Astrocyte (in vitro differentiated cells and primary cell): ENCODE measurements around the gene LRRC28. TPM values are rescaled to one million over a fixed set of nuclear protein-coding genes. Genes with fewer than 3 reads are reported as not detected.

Experiments
- DNase-seq: peaks from one replicate; pipeline ENCODE4 v3.0.0-alpha.2; 2010; ENCODE audit warnings: low read depth
- FAIRE-seq: peaks from 2 replicates; lab custom pipeline; 2011; peaks lifted over from hg19 to GRCh38; lab: Jason Lieb, UNC
- H2AFZ ChIP-seq: 2 replicates; pipeline ENCODE4 v1.6.0; 2012; ENCODE audit warnings: low read depth, low read length, inconsistent platforms
- H3K27ac ChIP-seq: 2 replicates; pipeline ENCODE4 v1.5.1; 2011; ENCODE audit warnings: low read depth, low read length, inconsistent platforms
- H3K27me3 ChIP-seq: 2 replicates; pipeline ENCODE4 v1.6.0; 2011; ENCODE audit warnings: low read length, inconsistent platforms; ENCODE audit not compliant: insufficient read depth
- H3K36me3 ChIP-seq: 2 replicates; pipeline ENCODE4 v1.5.1; 2011; ENCODE audit warnings: low read length, inconsistent platforms; ENCODE audit not compliant: insufficient read depth
- H3K4me1 ChIP-seq: 2 replicates; pipeline ENCODE4 v1.5.1; 2011; ENCODE audit warnings: low read length, inconsistent platforms; ENCODE audit not compliant: insufficient read depth
- H3K4me2 ChIP-seq: 2 replicates; pipeline ENCODE4 v1.6.0; 2012; ENCODE audit warnings: low read length, inconsistent platforms
- H3K4me3 ChIP-seq: 2 replicates; pipeline ENCODE4 v1.5.1; 2011; ENCODE audit warnings: low read depth, mild to moderate bottlenecking, low read length, inconsistent platforms; ENCODE audit not compliant: insufficient read depth
- H3K79me2 ChIP-seq: 2 replicates; pipeline ENCODE4 v1.6.0; 2012; ENCODE audit warnings: mild to moderate bottlenecking, low read length, inconsistent platforms; ENCODE audit not compliant: insufficient read depth
- H3K9ac ChIP-seq: 2 replicates; pipeline ENCODE4 v1.6.0; 2012; ENCODE audit warnings: mild to moderate bottlenecking, low read length, inconsistent platforms
- H3K9me3 ChIP-seq: 2 replicates; pipeline ENCODE4 v1.5.1; 2012; ENCODE audit warnings: low read depth, mild to moderate bottlenecking, low read length, inconsistent platforms; ENCODE audit not compliant: insufficient read depth
- H4K20me1 ChIP-seq: 2 replicates; pipeline ENCODE4 v1.6.0; 2012; ENCODE audit warnings: low read length, inconsistent platforms; ENCODE audit not compliant: insufficient read depth
- H3K27ac Mint-ChIP-seq: one replicate; pipeline ENCODE4 v1.8.0; 2021; ENCODE audit warnings: mild to moderate bottlenecking, mixed read lengths; ENCODE audit not compliant: unreplicated experiment
- H3K27me3 Mint-ChIP-seq: one replicate; pipeline ENCODE4 v1.8.0; 2021; ENCODE audit warnings: low read depth, mixed read lengths; ENCODE audit not compliant: unreplicated experiment
- H3K36me3 Mint-ChIP-seq: one replicate; pipeline ENCODE4 v1.8.0; 2021; ENCODE audit warnings: low read depth, mixed read lengths; ENCODE audit not compliant: unreplicated experiment
- H3K4me1 Mint-ChIP-seq: one replicate; pipeline ENCODE4 v1.8.0; 2021; ENCODE audit warnings: low read depth, mixed read lengths; ENCODE audit not compliant: unreplicated experiment
- H3K4me3 Mint-ChIP-seq: one replicate; pipeline ENCODE4 v1.8.0; 2021; ENCODE audit warnings: mild to moderate bottlenecking, moderate library complexity, mixed read lengths; ENCODE audit not compliant: unreplicated experiment
- H3K9me3 Mint-ChIP-seq: one replicate; pipeline ENCODE4 v1.8.0; 2021; ENCODE audit warnings: mild to moderate bottlenecking, mixed read lengths; ENCODE audit not compliant: unreplicated experiment
- EZH2 ChIP-seq: IDR thresholded peaks from 2 replicates; pipeline ENCODE4 v1.6.1; 2012; ENCODE audit warnings: mild to moderate bottlenecking, low read length, inconsistent platforms; ENCODE audit not compliant: insufficient read depth
- total RNA-seq: library from RNA; stranded (reverse); gene quantifications from 2 replicates; pipeline ENCODE4 v1.2.1, GENCODE V29; 2021
- TF ChIP-seq, protein P1 (sequence below): IDR thresholded peaks from 2 replicates; pipeline ENCODE4 v1.5.1; 2011; ENCODE audit warnings: low read depth, mild to moderate bottlenecking, inconsistent platforms, low read length, moderate library complexity; ENCODE audit not compliant: insufficient read depth

Gene LRRC28
- total RNA-seq, 1 donor from 2014 or later, result 28.1 TPM

DNA sequence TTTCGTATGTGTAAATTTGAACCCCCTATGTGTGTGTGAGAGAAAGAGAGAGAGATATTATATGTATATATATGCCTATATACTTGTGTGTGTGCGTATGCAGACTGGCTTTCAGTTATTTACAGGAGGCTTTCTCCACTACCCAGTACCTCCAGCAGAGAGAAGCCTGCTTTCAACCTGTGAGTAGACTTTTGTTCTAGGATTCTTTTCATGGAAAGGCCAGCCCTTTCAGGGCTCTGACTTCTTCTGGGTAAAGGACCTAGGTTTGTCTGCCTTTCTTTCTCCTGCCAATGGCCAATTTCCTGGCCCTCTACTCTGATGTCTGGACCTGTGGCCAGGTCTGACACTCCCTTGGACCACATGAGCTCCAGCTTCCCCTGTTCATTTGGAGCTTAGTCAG lies 23.8 kb downstream of the LRRC28 start:
- Histone ChIP-seq H2AFZ (no peak overlapping the region), H4K20me1 (peaks cover 2% of the 10 kb centered on the region), H3K4me3 (no peak overlapping the region), H3K9me3 (no peaks in the 10 kb centered on the region), H3K27ac (no peak overlapping the region), H3K36me3 (no peaks in the 10 kb centered on the region), H3K4me1 (no peaks in the 10 kb centered on the region), H3K79me2 (no peaks in the 10 kb centered on the region), H3K4me2 (no peak overlapping the region), H3K27me3 (no peaks in the 10 kb centered on the region), H3K9ac (no peak overlapping the region)
- FAIRE-seq, result no peak
- Mint-ChIP-seq H3K36me3 (peaks cover 4% of the 10 kb centered on the region), H3K27me3 (no peaks in the 10 kb centered on the region), H3K4me3 (no peak overlapping the region), H3K9me3 (no peaks in the 10 kb centered on the region), H3K4me1 (no peaks in the 10 kb centered on the region), H3K27ac (no peak overlapping the region)
- TF ChIP-seq, protein P1, sequence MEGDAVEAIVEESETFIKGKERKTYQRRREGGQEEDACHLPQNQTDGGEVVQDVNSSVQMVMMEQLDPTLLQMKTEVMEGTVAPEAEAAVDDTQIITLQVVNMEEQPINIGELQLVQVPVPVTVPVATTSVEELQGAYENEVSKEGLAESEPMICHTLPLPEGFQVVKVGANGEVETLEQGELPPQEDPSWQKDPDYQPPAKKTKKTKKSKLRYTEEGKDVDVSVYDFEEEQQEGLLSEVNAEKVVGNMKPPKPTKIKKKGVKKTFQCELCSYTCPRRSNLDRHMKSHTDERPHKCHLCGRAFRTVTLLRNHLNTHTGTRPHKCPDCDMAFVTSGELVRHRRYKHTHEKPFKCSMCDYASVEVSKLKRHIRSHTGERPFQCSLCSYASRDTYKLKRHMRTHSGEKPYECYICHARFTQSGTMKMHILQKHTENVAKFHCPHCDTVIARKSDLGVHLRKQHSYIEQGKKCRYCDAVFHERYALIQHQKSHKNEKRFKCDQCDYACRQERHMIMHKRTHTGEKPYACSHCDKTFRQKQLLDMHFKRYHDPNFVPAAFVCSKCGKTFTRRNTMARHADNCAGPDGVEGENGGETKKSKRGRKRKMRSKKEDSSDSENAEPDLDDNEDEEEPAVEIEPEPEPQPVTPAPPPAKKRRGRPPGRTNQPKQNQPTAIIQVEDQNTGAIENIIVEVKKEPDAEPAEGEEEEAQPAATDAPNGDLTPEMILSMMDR, result no peak
- TF ChIP-seq EZH2, result no peak
- no peak for DNase-seq

DNA sequence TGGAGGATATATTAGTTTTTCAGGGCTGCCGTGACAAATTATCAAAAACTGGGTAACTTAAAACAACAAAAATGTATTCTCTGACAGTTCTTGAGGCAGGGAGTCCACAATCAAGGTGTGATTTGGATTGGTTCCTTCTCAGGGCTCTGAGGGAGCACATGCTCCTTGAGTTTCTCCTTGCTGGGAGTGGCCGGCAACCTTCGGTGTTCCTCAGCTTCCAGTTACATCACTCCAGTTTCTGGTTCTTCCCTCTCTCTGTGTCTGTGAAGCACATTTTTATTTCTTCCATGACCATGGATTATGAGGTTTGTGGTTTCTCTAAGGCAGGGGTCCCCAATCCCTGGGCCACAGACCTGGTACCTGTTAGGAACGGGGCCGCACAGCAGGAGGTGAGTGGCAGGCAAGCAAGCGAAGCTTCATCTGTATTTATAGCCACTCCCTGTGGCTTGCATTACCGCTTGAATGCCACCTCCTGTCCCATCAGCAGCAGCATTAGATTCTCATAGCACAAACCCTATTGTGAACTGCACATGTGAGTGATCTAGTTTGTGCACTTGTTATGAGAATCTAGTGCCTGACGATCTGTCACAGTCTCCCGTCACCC lies 24.3 kb downstream of the LRRC28 start:
- Histone ChIP-seq H3K4me2 (no peak overlapping the region), H3K27me3 (no peaks in the 10 kb centered on the region), H3K9ac (no peak overlapping the region), H3K79me2 (no peaks in the 10 kb centered on the region), H3K36me3 (no peaks in the 10 kb centered on the region), H2AFZ (no peak overlapping the region), H3K27ac (no peak overlapping the region), H3K9me3 (no peaks in the 10 kb centered on the region), H3K4me1 (no peaks in the 10 kb centered on the region), H4K20me1 (peaks cover 2% of the 10 kb centered on the region), H3K4me3 (no peak overlapping the region)
- DNase-seq (no peak), FAIRE-seq (no peak)
- Mint-ChIP-seq H3K27ac (no peak overlapping the region), H3K27me3 (no peaks in the 10 kb centered on the region), H3K36me3 (peaks cover 4% of the 10 kb centered on the region), H3K4me1 (no peaks in the 10 kb centered on the region), H3K9me3 (no peaks in the 10 kb centered on the region), H3K4me3 (no peak overlapping the region)
- TF ChIP-seq, protein P1, result no peak
- TF ChIP-seq EZH2, result no peak

DNA sequence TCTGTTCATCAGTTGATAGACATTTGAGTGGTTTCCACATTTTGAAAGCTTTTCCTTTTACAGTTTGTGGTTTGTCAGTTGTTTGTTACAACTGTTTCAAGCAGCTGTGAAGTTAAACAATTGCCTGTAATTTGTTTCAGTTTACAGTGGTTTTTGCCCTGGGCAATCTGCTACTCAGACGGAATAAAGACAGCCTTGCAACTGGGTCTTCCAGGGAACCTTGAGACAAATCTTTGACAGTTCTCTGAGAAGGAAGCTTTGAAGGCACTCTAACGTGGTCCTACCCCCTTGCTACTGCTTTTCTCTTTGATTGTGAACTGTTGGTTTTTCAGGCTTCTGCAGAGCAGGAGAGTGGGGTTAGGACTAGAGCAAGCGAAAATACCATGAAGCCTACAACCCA lies 28.0 kb downstream of the LRRC28 start:
- no peak for TF ChIP-seq EZH2
- TF ChIP-seq, protein P1, result no peak
- no peaks in the 10 kb centered on the region for H3K79me2 ChIP-seq
- no peaks in the 10 kb centered on the region for H3K27me3 Mint-ChIP-seq
- no peaks in the 10 kb centered on the region for H3K9me3 ChIP-seq
- H3K4me2 ChIP-seq, result no peak overlapping the region
- H3K4me1 Mint-ChIP-seq, result no peaks in the 10 kb centered on the region
- peaks cover 4% of the 10 kb centered on the region for H3K36me3 Mint-ChIP-seq
- no peaks in the 10 kb centered on the region for H3K4me1 ChIP-seq
- FAIRE-seq (no peak), DNase-seq (no peak)
- no peak overlapping the region for H3K4me3 Mint-ChIP-seq
- H3K27ac ChIP-seq, result no peak overlapping the region
- H3K27me3 ChIP-seq, result no peaks in the 10 kb centered on the region
- H3K36me3 ChIP-seq, result no peaks in the 10 kb centered on the region
- no peak overlapping the region for H3K9ac ChIP-seq
- no peaks in the 10 kb centered on the region for H3K9me3 Mint-ChIP-seq
- H3K27ac Mint-ChIP-seq, result no peak overlapping the region
- H3K4me3 ChIP-seq, result no peak overlapping the region
- H4K20me1 ChIP-seq, result no peaks in the 10 kb centered on the region
- no peak overlapping the region for H2AFZ ChIP-seq
